ENCODE results near the gene ORMDL3.

GRCh38 chr17:39933912-39934311 lies 6.5 kb upstream of the ORMDL3 start:
- TF ChIP-seq CTCF (conservative IDR thresholded peaks at IDR 0.05; ENCODE audit: low read length) = no peak
- TF ChIP-seq EZH2phosphoT487 (IDR thresholded peaks at IDR 0.05; ENCODE audit: borderline replicate concordance, low read depth, low read length) = no peak
